Neural cell (in vitro differentiated cells): ENCODE data around the gene CRYAB. TPM values are rescaled to one million over a fixed set of nuclear protein-coding genes. Genes with fewer than 3 reads are reported as not detected.

ENCODE experiments used
- H2AFZ ChIP-seq: fragments of 200-600, 300-800 bp; sonication (generic), shearing (Covaris generic); 2 replicates; pipeline ENCODE4 v1.6.0; 2014; ENCODE audit warnings: low read depth, mild to moderate bottlenecking, antibody characterized with exemption, low read length, moderate library complexity
- H3F3A ChIP-seq: fragments of 200-600 bp; shearing (Covaris generic); 2 replicates; pipeline ENCODE4 v1.6.1; 2016; ENCODE audit warnings: mild to moderate bottlenecking, moderate library complexity, mixed read lengths, antibody characterized with exemption, low read length; ENCODE audit not compliant: insufficient read depth, poor library complexity, severe bottlenecking
- H3K27ac ChIP-seq: fragments of 200-600, 300-800 bp; sonication (generic), shearing (Covaris generic); 2 replicates; pipeline ENCODE4 v1.5.1; 2014; ENCODE audit warnings: mild to moderate bottlenecking, low read length, moderate library complexity
- H3K27me3 ChIP-seq: fragments of 300-800, 200-600 bp; sonication (generic), shearing (Covaris generic); 2 replicates; pipeline ENCODE4 v1.6.0; 2014; ENCODE audit warnings: mild to moderate bottlenecking, low read depth, low read length, moderate library complexity; ENCODE audit not compliant: insufficient read depth
- H3K36me3 ChIP-seq: fragments of 300-800, 200-600 bp; sonication (generic), shearing (Covaris generic); 2 replicates; pipeline ENCODE4 v1.5.1; 2014; ENCODE audit warnings: mild to moderate bottlenecking, antibody characterized with exemption, low read length, moderate library complexity; ENCODE audit not compliant: insufficient read depth
- H3K4me2 ChIP-seq: fragments of 300-800, 200-600 bp; sonication (generic), shearing (Covaris generic); 2 replicates; pipeline ENCODE4 v1.6.0; 2014; ENCODE audit warnings: mild to moderate bottlenecking, low read length
- H3K4me3 ChIP-seq: fragments of 300-800, 200-600 bp; sonication (generic), shearing (Covaris generic); 2 replicates; pipeline ENCODE4 v1.5.1; 2014; ENCODE audit warnings: mild to moderate bottlenecking, low read length, moderate library complexity
- H3K79me2 ChIP-seq: fragments of 200-600 bp; shearing (Covaris generic); replicated peaks from 2 replicates; pipeline ENCODE4 v1.6.0; 2014; ENCODE audit warnings: mild to moderate bottlenecking, low read length, moderate library complexity; ENCODE audit not compliant: insufficient read depth
- H3K9ac ChIP-seq: fragments of 300-800, 200-600 bp; sonication (generic), shearing (Covaris generic); 2 replicates; pipeline ENCODE4 v1.6.1; 2016; ENCODE audit warnings: mild to moderate bottlenecking, low read length, mixed read lengths
- H3K9me2 ChIP-seq: fragments of 200-600 bp; shearing (Covaris generic); 2 replicates; pipeline ENCODE4 v1.6.1; 2016; ENCODE audit warnings: mild to moderate bottlenecking, low read length, mixed read lengths; ENCODE audit not compliant: insufficient read depth
- H3K9me3 ChIP-seq: fragments of 200-600, 300-800 bp; sonication (generic), shearing (Covaris generic); 2 replicates; pipeline ENCODE4 v1.6.1; 2016; ENCODE audit warnings: mild to moderate bottlenecking, mixed run types, low read length, moderate library complexity, mixed read lengths
- H4K20me1 ChIP-seq: fragments of 200-600 bp; shearing (Covaris generic); 2 replicates; pipeline ENCODE4 v1.6.1; 2016; ENCODE audit warnings: mild to moderate bottlenecking, mixed run types; ENCODE audit not compliant: insufficient read depth
- CTCF ChIP-seq: fragments of 450-650 bp; IDR thresholded peaks from 2 replicates; pipeline ENCODE4 v1.5.1; 2014; ENCODE audit warnings: antibody characterized with exemption, mild to moderate bottlenecking, moderate library complexity; ENCODE audit not compliant: poor library complexity, severe bottlenecking
- EP300 ChIP-seq: fragments of 450-650 bp; conservative IDR thresholded peaks from 2 replicates; pipeline ENCODE4 v1.6.1; 2014; ENCODE audit warnings: antibody characterized with exemption, mild to moderate bottlenecking, moderate library complexity; ENCODE audit not compliant: poor library complexity, severe bottlenecking
- EZH2 ChIP-seq: fragments of 200-600, 300-800 bp; shearing (Covaris generic), sonication (generic); IDR thresholded peaks from 2 replicates; pipeline ENCODE4 v1.6.1; 2014; ENCODE audit warnings: antibody characterized with exemption, low read length, borderline replicate concordance, mild to moderate bottlenecking; ENCODE audit not compliant: insufficient read depth, poor library complexity, severe bottlenecking
- MXI1 ChIP-seq: fragments of 450-650 bp; conservative IDR thresholded peaks from 2 replicates; pipeline ENCODE4 v1.6.1; 2014; ENCODE audit warnings: antibody characterized with exemption, mild to moderate bottlenecking; ENCODE audit not compliant: poor library complexity, severe bottlenecking
- POLR2AphosphoS5 ChIP-seq: IDR thresholded peaks from 2 replicates; pipeline ENCODE4 v1.6.1; 2012
- RAD21 ChIP-seq: fragments of 450-650 bp; conservative IDR thresholded peaks from 2 replicates; pipeline ENCODE4 v1.6.1; 2014; ENCODE audit warnings: antibody characterized with exemption, mild to moderate bottlenecking, moderate library complexity
- REST ChIP-seq: IDR thresholded peaks from 2 replicates; pipeline ENCODE4 v1.6.1; 2012; ENCODE audit warnings: borderline replicate concordance
- SMC3 ChIP-seq: fragments of 450-650 bp; conservative IDR thresholded peaks from 2 replicates; pipeline ENCODE4 v1.6.1; 2014; ENCODE audit warnings: antibody characterized with exemption, mild to moderate bottlenecking, moderate library complexity; ENCODE audit not compliant: poor library complexity
- TAF1 ChIP-seq: IDR thresholded peaks from 2 replicates; pipeline ENCODE4 v1.6.1; 2012; ENCODE audit warnings: low read depth
- polyA plus RNA-seq: library from polyadenylated mRNA; depleted of rRNA; stranded (reverse); fragments of >200 nt; gene quantifications from 2 replicates; pipeline ENCODE4 v1.2.3, GENCODE V29; 2014

Gene CRYAB
- polyA plus RNA-seq, 1 donor from 2014 or later, result not detected

- no peak overlapping the region for H3K4me3 ChIP-seq
- TF ChIP-seq POLR2AphosphoS5, result no peak
- no peak for TF ChIP-seq EP300
- TF ChIP-seq CTCF, result no peak
- TF ChIP-seq SMC3, result no peak
- TF ChIP-seq MXI1, result no peak
- TF ChIP-seq RAD21, result no peak
- TF ChIP-seq TAF1, result no peak
- no peak for TF ChIP-seq REST
- no peak for TF ChIP-seq EZH2
These were observed 49.3 kb upstream of the CRYAB start for GRCh38 chr11:111960916-111961315.

GRCh38 chr11:111957663-111958444 lies 46.3 kb upstream of the CRYAB start:
- H4K20me1 ChIP-seq, result no peaks in the 10 kb centered on the region
- H3K27ac ChIP-seq, result no peak overlapping the region
- no peaks in the 10 kb centered on the region for H3K9me3 ChIP-seq
- no peak overlapping the region for H3K4me3 ChIP-seq
- H3K9me2 ChIP-seq, result no peaks in the 10 kb centered on the region
- H3K36me3 ChIP-seq, result no peaks in the 10 kb centered on the region
- no peak overlapping the region for H3K4me2 ChIP-seq
- no peaks in the 10 kb centered on the region for H3K79me2 ChIP-seq
- TF ChIP-seq SMC3 (no peak), MXI1 (no peak), EZH2 (no peak), CTCF (no peak), REST (no peak), RAD21 (no peak), TAF1 (no peak), POLR2AphosphoS5 (no peak), EP300 (no peak)
- H3K27me3 ChIP-seq, result no peaks in the 10 kb centered on the region
- H3F3A ChIP-seq, result no peaks in the 10 kb centered on the region
- no peak overlapping the region for H2AFZ ChIP-seq
- no peak overlapping the region for H3K9ac ChIP-seq

More at GRCh38 chr11:111960916-111961315, 49.3 kb upstream of the CRYAB start:
- H3F3A ChIP-seq, result no peaks in the 10 kb centered on the region
- H3K27ac ChIP-seq, result no peak overlapping the region
- no peak overlapping the region for H2AFZ ChIP-seq
- H3K79me2 ChIP-seq, result no peaks in the 10 kb centered on the region
- H3K27me3 ChIP-seq, result no peaks in the 10 kb centered on the region
- no peak overlapping the region for H3K4me2 ChIP-seq
- no peaks in the 10 kb centered on the region for H3K9me2 ChIP-seq
- no peaks in the 10 kb centered on the region for H3K9me3 ChIP-seq
- no peaks in the 10 kb centered on the region for H4K20me1 ChIP-seq
- peaks cover 3% of the 10 kb centered on the region for H3K36me3 ChIP-seq
- H3K9ac ChIP-seq, result no peak overlapping the region
